Astrocyte (in vitro differentiated cells and primary cell): ENCODE measurements around the gene MPRIP. TPM values are rescaled to one million over a fixed set of nuclear protein-coding genes. Genes with fewer than 3 reads are reported as not detected.

Source experiments
- DNase-seq: peaks from one replicate; pipeline ENCODE4 v3.0.0-alpha.2; 2010; ENCODE audit warnings: low read depth
- FAIRE-seq: peaks from 2 replicates; lab custom pipeline; 2011; peaks lifted over from hg19 to GRCh38; lab: Jason Lieb, UNC
- H2AFZ ChIP-seq: 2 replicates; pipeline ENCODE4 v1.6.0; 2012; ENCODE audit warnings: low read depth, low read length, inconsistent platforms
- H3K27ac ChIP-seq: 2 replicates; pipeline ENCODE4 v1.5.1; 2011; ENCODE audit warnings: low read depth, low read length, inconsistent platforms
- H3K27me3 ChIP-seq: 2 replicates; pipeline ENCODE4 v1.6.0; 2011; ENCODE audit warnings: low read length, inconsistent platforms; ENCODE audit not compliant: insufficient read depth
- H3K36me3 ChIP-seq: 2 replicates; pipeline ENCODE4 v1.5.1; 2011; ENCODE audit warnings: low read length, inconsistent platforms; ENCODE audit not compliant: insufficient read depth
- H3K4me1 ChIP-seq: 2 replicates; pipeline ENCODE4 v1.5.1; 2011; ENCODE audit warnings: low read length, inconsistent platforms; ENCODE audit not compliant: insufficient read depth
- H3K4me2 ChIP-seq: 2 replicates; pipeline ENCODE4 v1.6.0; 2012; ENCODE audit warnings: low read length, inconsistent platforms
- H3K4me3 ChIP-seq: 2 replicates; pipeline ENCODE4 v1.5.1; 2011; ENCODE audit warnings: low read depth, mild to moderate bottlenecking, low read length, inconsistent platforms; ENCODE audit not compliant: insufficient read depth
- H3K79me2 ChIP-seq: 2 replicates; pipeline ENCODE4 v1.6.0; 2012; ENCODE audit warnings: mild to moderate bottlenecking, low read length, inconsistent platforms; ENCODE audit not compliant: insufficient read depth
- H3K9ac ChIP-seq: 2 replicates; pipeline ENCODE4 v1.6.0; 2012; ENCODE audit warnings: mild to moderate bottlenecking, low read length, inconsistent platforms
- H3K9me3 ChIP-seq: 2 replicates; pipeline ENCODE4 v1.5.1; 2012; ENCODE audit warnings: low read depth, mild to moderate bottlenecking, low read length, inconsistent platforms; ENCODE audit not compliant: insufficient read depth
- H4K20me1 ChIP-seq: 2 replicates; pipeline ENCODE4 v1.6.0; 2012; ENCODE audit warnings: low read length, inconsistent platforms; ENCODE audit not compliant: insufficient read depth
- H3K27ac Mint-ChIP-seq: one replicate; pipeline ENCODE4 v1.8.0; 2021; ENCODE audit warnings: mild to moderate bottlenecking, mixed read lengths; ENCODE audit not compliant: unreplicated experiment
- H3K27me3 Mint-ChIP-seq: one replicate; pipeline ENCODE4 v1.8.0; 2021; ENCODE audit warnings: low read depth, mixed read lengths; ENCODE audit not compliant: unreplicated experiment
- H3K36me3 Mint-ChIP-seq: one replicate; pipeline ENCODE4 v1.8.0; 2021; ENCODE audit warnings: low read depth, mixed read lengths; ENCODE audit not compliant: unreplicated experiment
- H3K4me1 Mint-ChIP-seq: one replicate; pipeline ENCODE4 v1.8.0; 2021; ENCODE audit warnings: low read depth, mixed read lengths; ENCODE audit not compliant: unreplicated experiment
- H3K4me3 Mint-ChIP-seq: one replicate; pipeline ENCODE4 v1.8.0; 2021; ENCODE audit warnings: mild to moderate bottlenecking, moderate library complexity, mixed read lengths; ENCODE audit not compliant: unreplicated experiment
- H3K9me3 Mint-ChIP-seq: one replicate; pipeline ENCODE4 v1.8.0; 2021; ENCODE audit warnings: mild to moderate bottlenecking, mixed read lengths; ENCODE audit not compliant: unreplicated experiment
- EZH2 ChIP-seq: IDR thresholded peaks from 2 replicates; pipeline ENCODE4 v1.6.1; 2012; ENCODE audit warnings: mild to moderate bottlenecking, low read length, inconsistent platforms; ENCODE audit not compliant: insufficient read depth
- total RNA-seq: library from RNA; stranded (reverse); gene quantifications from 2 replicates; pipeline ENCODE4 v1.2.1, GENCODE V29; 2021
- TF ChIP-seq, protein P1 (sequence below): IDR thresholded peaks from 2 replicates; pipeline ENCODE4 v1.5.1; 2011; ENCODE audit warnings: low read depth, mild to moderate bottlenecking, inconsistent platforms, low read length, moderate library complexity; ENCODE audit not compliant: insufficient read depth

MPRIP gene
- total RNA-seq, 1 donor from 2014 or later = 176 TPM

GRCh38 chr17:17088541-17089525 lies 46.6 kb downstream of the MPRIP start:
- Histone ChIP-seq H3K79me2 (peaks cover 100% of the 10 kb centered on the region), H3K27me3 (no peaks in the 10 kb centered on the region), H3K9ac (no peak overlapping the region), H3K9me3 (no peaks in the 10 kb centered on the region), H3K27ac (no peak overlapping the region), H3K4me2 (no peak overlapping the region), H4K20me1 (peaks cover 98% of the 10 kb centered on the region), H3K4me3 (no peak overlapping the region), H3K36me3 (peaks cover 26% of the 10 kb centered on the region), H2AFZ (no peak overlapping the region), H3K4me1 (no peaks in the 10 kb centered on the region)
- H3K4me3 Mint-ChIP-seq = no peak overlapping the region
- no peak overlapping the region for H3K27ac Mint-ChIP-seq
- H3K9me3 Mint-ChIP-seq = no peaks in the 10 kb centered on the region
- no peak for TF ChIP-seq EZH2
- TF ChIP-seq, protein P1, sequence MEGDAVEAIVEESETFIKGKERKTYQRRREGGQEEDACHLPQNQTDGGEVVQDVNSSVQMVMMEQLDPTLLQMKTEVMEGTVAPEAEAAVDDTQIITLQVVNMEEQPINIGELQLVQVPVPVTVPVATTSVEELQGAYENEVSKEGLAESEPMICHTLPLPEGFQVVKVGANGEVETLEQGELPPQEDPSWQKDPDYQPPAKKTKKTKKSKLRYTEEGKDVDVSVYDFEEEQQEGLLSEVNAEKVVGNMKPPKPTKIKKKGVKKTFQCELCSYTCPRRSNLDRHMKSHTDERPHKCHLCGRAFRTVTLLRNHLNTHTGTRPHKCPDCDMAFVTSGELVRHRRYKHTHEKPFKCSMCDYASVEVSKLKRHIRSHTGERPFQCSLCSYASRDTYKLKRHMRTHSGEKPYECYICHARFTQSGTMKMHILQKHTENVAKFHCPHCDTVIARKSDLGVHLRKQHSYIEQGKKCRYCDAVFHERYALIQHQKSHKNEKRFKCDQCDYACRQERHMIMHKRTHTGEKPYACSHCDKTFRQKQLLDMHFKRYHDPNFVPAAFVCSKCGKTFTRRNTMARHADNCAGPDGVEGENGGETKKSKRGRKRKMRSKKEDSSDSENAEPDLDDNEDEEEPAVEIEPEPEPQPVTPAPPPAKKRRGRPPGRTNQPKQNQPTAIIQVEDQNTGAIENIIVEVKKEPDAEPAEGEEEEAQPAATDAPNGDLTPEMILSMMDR = no peak
- H3K4me1 Mint-ChIP-seq = no peaks in the 10 kb centered on the region
- H3K36me3 Mint-ChIP-seq = peaks cover 36% of the 10 kb centered on the region
- DNase-seq (no peak), FAIRE-seq (no peak)
- no peaks in the 10 kb centered on the region for H3K27me3 Mint-ChIP-seq

DNA sequence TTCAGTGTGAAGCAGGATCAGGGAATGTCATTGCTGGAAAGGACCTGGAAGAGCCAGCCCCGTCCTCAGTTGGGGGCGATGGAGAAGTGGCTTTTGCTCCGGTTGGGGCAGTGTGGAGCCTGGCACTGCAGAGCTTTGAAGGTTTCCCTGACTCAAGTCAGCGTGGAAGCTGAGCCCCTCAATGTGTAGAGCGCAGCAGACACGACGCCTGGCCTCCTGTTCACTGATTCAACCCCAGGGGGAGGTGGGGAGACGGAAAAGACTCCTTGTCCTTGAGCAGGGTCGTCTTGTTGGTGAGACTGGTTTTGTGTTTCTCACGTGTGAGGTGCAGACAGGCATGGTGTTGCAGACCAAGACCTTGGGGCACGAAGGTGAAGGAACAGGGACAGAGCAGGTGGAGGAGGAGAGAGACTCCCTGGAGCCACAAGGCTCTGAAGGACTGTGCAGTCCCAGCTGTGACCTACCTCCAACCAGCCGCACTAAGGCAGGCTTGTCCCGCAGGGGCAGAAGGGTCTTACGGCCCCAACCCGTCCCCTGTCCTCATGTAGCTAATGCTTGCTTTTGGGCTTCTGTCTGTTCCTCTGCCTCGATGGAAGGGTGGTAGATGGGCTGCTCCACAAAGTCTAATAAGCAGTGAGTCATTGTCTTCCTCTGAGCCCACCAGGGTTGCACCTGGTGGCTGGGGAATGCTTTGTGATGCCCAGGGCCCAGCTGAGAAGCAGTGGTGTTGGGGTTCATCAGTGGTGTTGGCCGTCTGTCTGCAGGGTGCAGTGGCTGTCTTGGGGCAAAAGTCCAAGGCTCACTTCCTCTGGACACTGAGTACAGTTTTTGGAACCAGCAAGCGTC lies 47.8 kb downstream of the MPRIP start:
- Histone ChIP-seq H3K4me3 (no peak overlapping the region), H3K27ac (no peak overlapping the region)
- no peak overlapping the region for H3K27ac Mint-ChIP-seq

More for the DNA sequence above, 47.8 kb downstream of the MPRIP start:
- no peak for FAIRE-seq
- peaks cover 100% of the 10 kb centered on the region for H3K79me2 ChIP-seq
- H4K20me1 ChIP-seq = peaks cover 98% of the 10 kb centered on the region
- H3K9ac ChIP-seq = no peak overlapping the region
- no peak overlapping the region for H2AFZ ChIP-seq
- peaks cover 16% of the 10 kb centered on the region for H3K36me3 ChIP-seq
- peaks cover 38% of the 10 kb centered on the region for H3K36me3 Mint-ChIP-seq
- no peak for TF ChIP-seq EZH2
- TF ChIP-seq, protein P1 = no peak
- no peaks in the 10 kb centered on the region for H3K27me3 Mint-ChIP-seq
- H3K4me3 Mint-ChIP-seq = no peak overlapping the region
- no peaks in the 10 kb centered on the region for H3K4me1 Mint-ChIP-seq
- H3K4me2 ChIP-seq = no peak overlapping the region
- no peaks in the 10 kb centered on the region for H3K9me3 Mint-ChIP-seq
- H3K4me1 ChIP-seq = no peaks in the 10 kb centered on the region
- H3K27me3 ChIP-seq = no peaks in the 10 kb centered on the region
- H3K9me3 ChIP-seq = no peaks in the 10 kb centered on the region
- DNase-seq = no peak
